A673 (cell line): Measurements from ENCODE around the gene ISOC2. TPM values are rescaled to one million over a fixed set of nuclear protein-coding genes. Genes with fewer than 3 reads are reported as not detected.

Source experiments
- BruUV-seq: library from RNA; stranded (reverse); fragments of 400-500 nt; replicated peaks from 2 replicates; lab custom pipeline; 2021; lab: Mats Ljungman, UMichigan
- CTCF ChIA-PET: fragments of 300-600 bp; sonication (Branson Sonifier 250); formaldehyde crosslinking; loops from one replicate; lab custom pipeline; 2022; ENCODE audit warnings: antibody characterized with exemption; lab: Charles Lee
- POLR2A ChIA-PET: fragments of 300-600 bp; sonication (Branson Sonifier 250); formaldehyde crosslinking; loops from one replicate; lab custom pipeline; 2022; ENCODE audit warnings: antibody characterized with exemption; ENCODE audit not compliant: low non-redundant PET; lab: Charles Lee
- DNase-seq: peaks from one replicate; pipeline ENCODE4 v3.0.0-alpha.2; 2015; ENCODE audit warnings: low spot score
- H3K27ac ChIP-seq: fragments of 200-600 bp; sonication (generic); 2 replicates; pipeline ENCODE4 v1.5.1; 2016; ENCODE audit warnings: mixed run types, low read depth, mild to moderate bottlenecking, mixed read lengths, antibody characterized with exemption, low read length; ENCODE audit not compliant: poor library complexity, severe bottlenecking
- H3K27me3 ChIP-seq: fragments of 200-600 bp; sonication (generic); replicated peaks from 2 replicates; pipeline ENCODE4 v1.6.1; 2017; ENCODE audit warnings: mixed run types, low read depth, mild to moderate bottlenecking, mixed read lengths, antibody characterized with exemption, low read length; ENCODE audit not compliant: insufficient read depth, poor library complexity
- H3K36me3 ChIP-seq: fragments of 200-600 bp; sonication (generic); 2 replicates; pipeline ENCODE4 v1.6.1; 2016; ENCODE audit warnings: mixed run types, mild to moderate bottlenecking, mixed read lengths, antibody characterized with exemption, low read length; ENCODE audit not compliant: insufficient read depth, poor library complexity, severe bottlenecking
- H3K4me1 ChIP-seq: fragments of 200-600 bp; sonication (generic); 2 replicates; pipeline ENCODE4 v1.6.1; 2017; ENCODE audit warnings: mixed run types, mild to moderate bottlenecking, mixed read lengths, antibody characterized with exemption, low read length; ENCODE audit not compliant: insufficient read depth, poor library complexity, severe bottlenecking
- H3K4me3 ChIP-seq: fragments of 200-600 bp; sonication (generic); 2 replicates; pipeline ENCODE4 v1.5.1; 2016; ENCODE audit warnings: low read depth, mixed run types, mild to moderate bottlenecking, mixed read lengths, low read length; ENCODE audit not compliant: poor library complexity, severe bottlenecking
- H3K9me3 ChIP-seq: fragments of 200-600 bp; sonication (generic); 2 replicates; pipeline ENCODE4 v1.6.1; 2016; ENCODE audit warnings: mixed run types, low read depth, mild to moderate bottlenecking, mixed read lengths, antibody characterized with exemption, low read length; ENCODE audit not compliant: poor library complexity, severe bottlenecking
- EZH2 ChIP-seq: fragments of 200-600 bp; sonication (generic); IDR thresholded peaks from 2 replicates; pipeline ENCODE4 v1.6.1; 2017; ENCODE audit warnings: borderline replicate concordance, low read depth, mild to moderate bottlenecking, mixed read lengths, antibody characterized with exemption, low read length; ENCODE audit not compliant: poor library complexity, severe bottlenecking
- intact Hi-C: fragments of 100-400 bp; cut with micrococcal nuclease; formaldehyde crosslinking; loops from one replicate; pipeline ENCODE4 v1.10.0; 2022; ENCODE audit not compliant: unreplicated experiment
- total RNA-seq: library from RNA; stranded (reverse); gene quantifications from 2 replicates; pipeline ENCODE4 v1.2.3, GENCODE V29; 2021
- TF ChIP-seq, protein P1 (sequence below): fragments of 300-800, 200-600 bp; sonication (generic); conservative IDR thresholded peaks from 2 replicates; pipeline ENCODE4 v1.5.1; 2017; ENCODE audit warnings: low read depth, mild to moderate bottlenecking, antibody characterized with exemption, low read length, moderate library complexity, mixed read lengths

ISOC2 gene
- total RNA-seq, 1 experiment from 2014 or later, result 33.2 TPM

DNA sequence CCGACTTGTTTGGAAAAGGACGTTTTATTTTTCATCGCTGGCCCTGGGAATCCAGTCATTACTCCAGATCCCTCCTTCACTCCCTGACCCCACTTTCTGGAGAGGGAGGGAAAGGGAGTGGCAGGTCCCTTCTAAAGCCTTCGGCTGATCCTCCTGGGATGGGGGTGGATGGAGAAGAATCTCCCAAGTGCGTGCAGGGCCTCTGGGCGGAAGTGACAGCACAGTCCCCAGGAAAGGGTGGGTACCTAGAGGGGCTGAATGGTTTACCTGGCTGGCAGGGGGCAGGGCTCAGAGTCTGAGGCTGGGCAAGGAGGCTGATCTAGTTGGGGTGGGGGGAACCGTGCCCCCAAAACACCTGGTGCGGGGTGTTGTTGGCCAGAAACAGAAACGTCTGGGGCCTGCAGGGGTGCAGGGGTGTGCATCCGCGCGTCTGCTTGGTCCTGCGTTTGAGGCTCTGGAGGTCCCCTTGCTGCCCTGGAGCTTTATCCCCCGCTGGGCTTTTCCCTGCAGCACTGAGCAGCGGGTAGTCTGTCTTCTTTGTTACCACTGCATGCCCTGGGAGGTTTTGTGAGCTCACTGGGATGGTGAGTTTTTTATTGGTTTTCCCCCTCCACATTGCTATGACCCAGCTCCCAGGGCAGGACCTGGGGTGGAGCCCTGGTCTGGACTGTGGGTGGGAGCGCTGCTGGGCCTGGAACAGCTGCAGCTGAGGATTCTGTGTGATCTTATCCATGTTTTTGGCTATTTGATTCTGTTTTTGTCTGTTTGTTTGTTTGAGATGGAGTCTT, 12.0 kb upstream of the ISOC2 start:
- Histone ChIP-seq H3K4me1 (peaks cover 14% of the 10 kb centered on the region), H3K9me3 (no peaks in the 10 kb centered on the region), H3K27me3 (no peaks in the 10 kb centered on the region), H3K27ac (no peak overlapping the region), H3K4me3 (no peak overlapping the region), H3K36me3 (no peaks in the 10 kb centered on the region)
- no TSS peak for BruUV-seq
- POLR2A ChIA-PET, result no interaction called here
- no peak for DNase-seq
- no peak for TF ChIP-seq EZH2
- CTCF ChIA-PET, result interaction anchor here (0.5 kb wide), 1 partner anchor 113 kb away, joined by 8 read pairs; no protein-coding TSS in a partner anchor
- intact Hi-C loops, result no loop called here

DNA sequence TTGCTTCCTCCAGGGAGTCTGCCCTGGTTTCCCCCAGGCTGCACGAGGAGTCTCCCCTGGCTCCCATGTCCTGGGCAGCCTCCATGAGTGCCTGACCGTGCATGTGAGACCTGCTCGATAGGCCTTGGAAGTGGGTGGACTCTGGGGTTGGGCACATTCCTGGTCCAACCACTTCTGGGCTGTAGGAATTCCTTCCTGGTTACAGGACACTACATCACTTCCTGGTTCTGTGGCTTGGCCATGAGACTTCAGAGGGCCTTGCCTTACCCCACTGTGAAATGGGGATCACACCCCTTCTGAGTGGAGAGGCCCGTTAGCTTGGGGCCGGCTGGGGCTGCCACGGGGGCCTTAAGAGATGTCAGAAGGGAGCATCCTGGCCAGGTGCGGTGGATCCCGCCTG, 11.0 kb upstream of the ISOC2 start:
- H3K27ac ChIP-seq, result no peak overlapping the region
- CTCF ChIA-PET, result no interaction called here
- intact Hi-C loops, result no loop called here

DNA sequence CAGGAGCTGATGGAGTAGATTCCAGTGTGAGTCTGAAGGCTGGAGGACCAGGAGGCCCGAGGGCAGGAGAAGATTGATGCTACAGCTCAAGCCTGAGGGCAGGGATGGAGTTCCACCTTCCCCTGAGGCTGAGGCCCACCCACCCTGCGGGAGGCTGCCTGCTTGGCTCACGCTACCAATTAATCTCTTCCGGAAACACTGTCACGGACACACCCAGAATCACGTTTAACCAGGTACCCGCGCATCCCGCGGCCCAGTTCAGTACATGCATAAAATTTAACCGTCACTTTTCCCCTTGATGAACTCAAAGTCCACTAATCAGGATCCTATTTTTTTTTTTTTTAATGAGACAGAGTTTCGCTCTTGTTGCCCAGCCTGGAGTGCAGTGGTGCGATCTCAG, 9.8 kb upstream of the ISOC2 start:
- CTCF ChIA-PET, result interaction anchor here (1.2 kb wide), 1 partner anchor 32 kb away, joined by 4 read pairs; no protein-coding TSS in a partner anchor
- Histone ChIP-seq H3K27ac (no peak overlapping the region), H3K4me3 (no peak overlapping the region), H3K27me3 (no peaks in the 10 kb centered on the region), H3K4me1 (peaks cover 6% of the 10 kb centered on the region), H3K9me3 (no peaks in the 10 kb centered on the region), H3K36me3 (no peaks in the 10 kb centered on the region)
- POLR2A ChIA-PET, result no interaction called here
- no peak for DNase-seq
- intact Hi-C loops, result no loop called here
- no TSS peak for BruUV-seq
- no peak for TF ChIP-seq EZH2
- TF ChIP-seq, protein P1, sequence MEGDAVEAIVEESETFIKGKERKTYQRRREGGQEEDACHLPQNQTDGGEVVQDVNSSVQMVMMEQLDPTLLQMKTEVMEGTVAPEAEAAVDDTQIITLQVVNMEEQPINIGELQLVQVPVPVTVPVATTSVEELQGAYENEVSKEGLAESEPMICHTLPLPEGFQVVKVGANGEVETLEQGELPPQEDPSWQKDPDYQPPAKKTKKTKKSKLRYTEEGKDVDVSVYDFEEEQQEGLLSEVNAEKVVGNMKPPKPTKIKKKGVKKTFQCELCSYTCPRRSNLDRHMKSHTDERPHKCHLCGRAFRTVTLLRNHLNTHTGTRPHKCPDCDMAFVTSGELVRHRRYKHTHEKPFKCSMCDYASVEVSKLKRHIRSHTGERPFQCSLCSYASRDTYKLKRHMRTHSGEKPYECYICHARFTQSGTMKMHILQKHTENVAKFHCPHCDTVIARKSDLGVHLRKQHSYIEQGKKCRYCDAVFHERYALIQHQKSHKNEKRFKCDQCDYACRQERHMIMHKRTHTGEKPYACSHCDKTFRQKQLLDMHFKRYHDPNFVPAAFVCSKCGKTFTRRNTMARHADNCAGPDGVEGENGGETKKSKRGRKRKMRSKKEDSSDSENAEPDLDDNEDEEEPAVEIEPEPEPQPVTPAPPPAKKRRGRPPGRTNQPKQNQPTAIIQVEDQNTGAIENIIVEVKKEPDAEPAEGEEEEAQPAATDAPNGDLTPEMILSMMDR, result no peak

More for the DNA sequence above, 11.0 kb upstream of the ISOC2 start:
- DNase-seq, result no peak
- no peak overlapping the region for H3K4me3 ChIP-seq
- POLR2A ChIA-PET, result no interaction called here
- H3K27me3 ChIP-seq, result no peaks in the 10 kb centered on the region
- no peaks in the 10 kb centered on the region for H3K9me3 ChIP-seq
- peaks cover 6% of the 10 kb centered on the region for H3K4me1 ChIP-seq
- TF ChIP-seq EZH2, result no peak
- TF ChIP-seq, protein P1, result no peak
- no TSS peak for BruUV-seq
- no peaks in the 10 kb centered on the region for H3K36me3 ChIP-seq
